GM21528 (cell line): ENCODE measurements around the gene PAFAH1B1.

ENCODE experiments used
- ATAC-seq: cut with Tn5 transposase; IDR thresholded peaks from one replicate; pipeline ENCODE4 v1.9.1; 2021; ENCODE audit warnings: mild to moderate bottlenecking, moderate library complexity; ENCODE audit not compliant: unreplicated experiment, low FRiP score

The PAFAH1B1 gene

DNA sequence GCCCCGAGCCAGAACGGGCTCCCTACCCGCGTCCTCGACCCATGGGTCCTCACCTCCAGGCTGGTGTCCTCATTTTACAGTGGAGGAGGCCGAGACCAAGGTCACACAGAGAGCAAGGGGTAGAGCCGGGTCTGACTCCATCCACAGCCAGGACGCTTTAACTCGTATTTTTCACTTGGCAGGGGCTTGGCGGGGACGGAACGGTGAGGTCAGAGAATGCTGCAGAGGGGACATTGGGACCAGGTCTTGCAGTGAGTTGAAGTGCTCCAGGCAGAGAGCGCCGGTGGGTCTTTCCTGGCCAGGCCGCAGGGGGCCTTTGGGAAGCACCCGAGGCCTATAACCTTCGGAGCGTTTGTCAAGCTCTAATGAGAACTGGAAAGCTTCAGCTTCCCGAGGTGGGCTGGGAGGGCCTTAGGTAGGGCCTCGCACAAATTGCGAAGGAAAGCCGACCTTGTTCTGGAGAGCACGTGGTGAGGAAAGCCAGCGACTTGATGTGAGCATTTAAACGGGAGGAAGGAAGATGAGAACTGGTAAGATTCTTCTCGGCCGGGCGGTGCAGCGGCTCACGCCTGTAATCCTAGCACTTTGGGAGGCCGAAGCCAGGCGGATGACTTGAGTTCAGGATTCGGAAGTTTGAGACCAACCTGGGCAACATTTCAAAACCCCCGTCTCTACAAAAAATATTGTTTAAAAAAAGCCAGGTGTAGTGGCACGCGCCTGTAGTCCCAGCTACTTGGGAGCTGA, 119.0 kb downstream of the PAFAH1B1 start:
- no peak for ATAC-seq

DNA sequence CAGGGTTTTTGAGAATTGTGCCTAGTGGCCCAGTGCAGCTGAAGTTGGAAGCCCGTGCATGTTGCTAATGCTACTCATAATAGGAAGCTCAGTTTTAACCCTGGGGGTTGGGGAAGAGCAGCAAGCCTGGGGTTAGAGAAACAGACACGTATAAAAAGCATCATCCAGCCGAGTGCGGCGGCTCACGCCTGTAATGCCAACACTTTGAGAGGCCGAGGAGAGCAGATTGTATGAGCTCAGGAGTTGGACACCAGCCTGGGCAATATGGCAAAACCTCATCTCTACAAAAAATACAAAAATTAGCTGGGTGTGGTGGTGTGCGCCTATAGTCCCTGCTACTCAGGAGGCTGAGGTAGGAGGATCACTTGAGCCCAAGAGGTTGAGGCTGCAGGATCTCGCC, 120.4 kb downstream of the PAFAH1B1 start:
- ATAC-seq: no peak

DNA sequence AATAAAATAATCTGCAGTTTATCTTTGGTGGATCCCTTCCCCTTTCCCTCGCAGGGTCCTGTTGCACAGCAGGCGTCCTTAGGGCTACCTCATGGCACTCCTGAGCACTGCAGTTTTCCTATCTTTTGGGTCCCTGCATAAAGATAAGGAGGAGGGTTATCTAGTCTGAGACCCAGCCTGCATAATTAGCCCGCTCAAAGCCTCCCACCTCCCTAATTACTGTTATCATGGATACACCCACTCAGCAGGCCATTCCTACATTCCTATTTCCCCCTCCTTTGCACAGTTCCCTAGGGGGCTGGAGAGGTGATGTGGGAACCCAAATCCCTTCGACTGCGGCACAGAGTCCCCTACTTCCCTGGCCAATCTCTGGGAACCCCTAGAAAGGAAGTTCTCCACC, 123.2 kb downstream of the PAFAH1B1 start:
- no peak for ATAC-seq

DNA sequence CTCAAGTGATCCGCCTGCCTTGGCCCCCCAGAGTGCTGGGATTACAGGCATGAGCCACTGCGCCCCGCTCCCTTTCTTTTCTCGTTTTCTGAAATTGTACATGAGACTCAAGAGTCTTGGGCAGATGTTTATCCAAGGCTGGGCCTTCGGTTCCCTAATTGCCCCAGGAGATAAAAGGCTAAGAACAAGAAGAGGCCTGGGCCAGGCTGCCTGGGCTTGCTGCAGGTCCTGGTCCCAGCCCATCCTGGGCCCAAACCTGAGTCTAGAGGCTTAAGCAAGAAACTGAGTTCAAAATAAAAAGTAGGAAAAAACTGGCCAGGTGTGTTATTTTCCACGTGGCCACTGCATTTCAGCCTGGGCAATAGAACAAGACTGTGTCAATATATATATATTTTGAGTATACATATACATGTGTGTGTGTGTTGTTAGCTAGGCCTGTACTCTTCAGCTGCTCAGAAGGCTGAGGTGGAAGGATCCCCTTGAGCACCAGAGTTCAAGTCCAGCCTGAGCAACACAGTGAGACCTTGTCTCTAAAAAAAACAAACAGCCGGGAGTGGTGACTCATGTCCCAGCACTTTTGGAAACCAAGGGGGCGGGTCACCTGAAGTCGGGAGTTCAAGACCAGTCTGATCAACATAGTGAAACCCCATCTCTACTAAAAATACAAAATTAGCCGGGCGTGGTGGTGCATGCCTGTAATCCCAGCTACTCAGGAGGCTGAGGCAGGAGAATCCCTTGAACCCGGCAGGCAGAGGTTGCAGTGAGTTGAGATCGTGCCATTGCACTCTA, 124.9 kb downstream of the PAFAH1B1 start:
- ATAC-seq: no peak

DNA sequence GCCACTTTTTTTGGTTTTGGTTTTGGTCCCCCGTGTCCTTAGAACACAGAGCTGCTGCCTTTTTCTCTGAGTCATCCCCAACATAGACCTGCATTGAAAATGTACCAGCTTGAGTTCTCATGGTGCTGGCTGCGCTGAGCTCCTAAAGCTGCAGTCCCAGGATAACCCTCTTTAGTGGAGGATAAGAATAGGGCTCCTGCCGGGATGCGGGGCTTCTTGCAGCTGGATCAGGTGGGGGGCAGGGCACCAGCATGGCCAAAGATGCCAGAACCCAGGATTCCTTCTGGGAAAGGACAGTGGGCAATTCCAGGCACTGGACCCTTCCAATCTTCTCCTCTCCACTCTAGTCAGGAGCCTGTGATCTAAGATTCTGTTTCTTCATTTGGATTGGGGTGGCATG, 126.4 kb downstream of the PAFAH1B1 start:
- ATAC-seq: no peak

DNA sequence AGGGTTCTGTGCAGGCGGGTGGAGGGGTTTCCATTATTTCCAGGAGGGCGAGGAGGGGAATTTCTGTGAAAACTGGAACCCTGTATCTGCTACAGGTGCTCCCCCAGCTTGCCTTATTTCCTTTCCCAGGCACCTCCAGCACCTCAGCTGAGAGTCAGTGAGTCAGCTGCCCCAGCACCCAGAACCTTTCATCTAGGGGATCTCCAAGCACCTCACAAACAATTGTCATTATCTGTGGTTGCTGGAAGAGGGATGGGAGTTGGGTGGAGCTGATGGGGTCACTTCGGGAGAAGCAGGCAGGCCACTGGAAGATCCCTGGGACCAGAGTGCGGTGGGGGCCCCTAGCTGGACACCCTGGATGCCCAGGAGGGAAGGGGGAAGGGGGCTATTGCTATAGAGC, 128.1 kb downstream of the PAFAH1B1 start:
- ATAC-seq: no peak

DNA sequence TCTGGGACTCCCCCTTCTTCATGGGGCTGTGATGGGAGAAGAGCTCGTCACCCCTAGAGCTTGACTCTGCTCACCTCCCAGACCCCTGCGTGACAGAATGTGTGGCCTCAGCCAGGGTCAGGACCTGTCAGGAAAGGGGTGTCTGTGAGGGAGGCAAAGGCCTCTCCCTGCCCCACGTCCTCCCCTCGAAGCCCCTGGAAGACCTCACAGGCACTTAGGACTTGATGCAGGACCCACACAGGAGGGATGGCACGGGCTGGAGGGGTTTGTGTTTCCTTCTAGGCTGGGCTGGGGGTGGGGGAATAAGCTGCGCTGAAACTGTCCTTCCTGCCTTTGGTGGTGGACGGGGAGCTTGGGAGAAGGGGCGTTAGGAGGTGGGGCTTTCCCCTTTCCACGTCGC, 129.2 kb downstream of the PAFAH1B1 start:
- no peak for ATAC-seq

DNA sequence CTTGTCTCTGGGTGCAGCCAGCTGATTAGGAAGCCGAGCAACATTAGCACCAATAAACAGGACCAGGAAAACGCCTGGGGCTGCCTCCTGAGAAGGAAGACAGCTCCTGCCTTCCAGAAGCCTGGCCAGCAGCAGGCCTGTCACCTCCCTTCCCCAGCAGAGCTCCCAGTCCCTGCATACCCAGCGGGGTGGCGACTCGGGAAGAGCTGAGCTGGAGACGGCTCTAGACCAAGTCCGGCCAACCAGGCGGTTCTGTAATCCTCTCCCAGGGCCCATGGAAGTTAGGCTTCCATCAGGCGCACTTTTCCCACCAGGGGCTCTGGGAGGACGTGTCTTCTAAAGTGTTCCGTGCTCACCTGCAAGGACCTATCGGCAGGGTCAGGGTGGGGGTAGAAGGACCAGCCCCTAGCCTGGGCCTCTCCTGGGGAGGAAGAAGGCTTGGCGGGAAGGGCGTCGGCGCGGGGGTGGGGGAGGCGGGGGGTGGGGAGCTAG, 130.1 kb downstream of the PAFAH1B1 start:
- no peak for ATAC-seq

DNA sequence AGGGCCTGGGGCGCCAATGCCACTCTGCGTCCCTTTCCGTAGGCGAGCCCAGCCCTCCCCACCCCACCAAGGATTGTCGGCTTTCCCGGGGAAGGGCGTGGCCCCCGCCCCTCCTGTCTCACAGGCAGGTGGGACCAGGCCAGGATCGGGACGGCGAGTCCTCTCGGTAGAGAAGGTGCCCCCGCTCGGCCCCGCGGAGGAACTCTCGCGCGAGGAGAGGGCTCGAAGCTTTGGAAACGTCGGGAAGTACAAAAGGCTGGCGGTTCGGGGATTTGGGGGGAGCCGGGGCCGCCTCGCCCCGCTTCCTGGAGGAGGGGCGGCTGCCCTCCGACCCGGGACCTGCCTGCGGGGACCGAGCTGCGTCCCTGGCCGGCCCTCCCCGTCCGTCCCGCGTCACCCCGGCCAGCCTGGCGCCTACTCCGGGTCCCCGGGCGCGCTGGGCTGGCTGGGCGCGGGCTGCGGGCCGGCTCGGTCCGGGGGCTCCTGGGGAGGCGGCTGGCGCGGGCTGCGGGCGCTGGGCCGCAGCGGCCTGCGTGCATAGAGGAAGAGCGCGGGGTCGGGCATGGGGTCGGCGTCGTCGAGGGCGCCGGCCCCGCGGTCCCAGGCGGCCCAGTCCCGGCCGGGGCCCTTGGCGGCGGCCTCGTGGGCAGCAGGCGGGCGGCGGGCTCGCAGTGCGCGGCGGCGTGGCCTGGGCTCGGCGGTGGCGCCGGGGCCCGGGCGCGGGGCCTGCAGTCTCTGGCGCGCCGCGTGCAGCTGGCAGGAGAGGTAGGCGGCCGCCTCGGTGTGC, 130.7 kb downstream of the PAFAH1B1 start:
- no peak for ATAC-seq

DNA sequence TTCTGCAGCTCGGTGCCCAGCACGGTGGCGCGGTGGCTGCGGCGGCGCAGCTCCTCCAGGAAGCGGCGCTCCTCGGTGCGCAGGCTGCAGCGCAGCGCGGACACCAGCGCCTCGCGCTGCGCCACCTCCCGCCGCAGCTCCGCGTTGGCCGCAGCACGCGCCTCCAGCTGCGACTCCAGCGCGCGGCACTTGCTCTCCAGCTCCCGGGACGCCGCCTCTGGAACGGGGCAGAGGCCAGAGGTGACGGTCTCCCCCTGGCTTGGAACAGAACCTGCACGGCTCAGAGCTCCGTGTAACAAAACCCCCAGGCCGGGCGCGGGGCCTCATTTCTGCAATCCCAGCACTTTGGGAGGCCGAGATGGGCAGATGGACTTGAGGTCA, 131.3 kb downstream of the PAFAH1B1 start:
- ATAC-seq: no peak

DNA sequence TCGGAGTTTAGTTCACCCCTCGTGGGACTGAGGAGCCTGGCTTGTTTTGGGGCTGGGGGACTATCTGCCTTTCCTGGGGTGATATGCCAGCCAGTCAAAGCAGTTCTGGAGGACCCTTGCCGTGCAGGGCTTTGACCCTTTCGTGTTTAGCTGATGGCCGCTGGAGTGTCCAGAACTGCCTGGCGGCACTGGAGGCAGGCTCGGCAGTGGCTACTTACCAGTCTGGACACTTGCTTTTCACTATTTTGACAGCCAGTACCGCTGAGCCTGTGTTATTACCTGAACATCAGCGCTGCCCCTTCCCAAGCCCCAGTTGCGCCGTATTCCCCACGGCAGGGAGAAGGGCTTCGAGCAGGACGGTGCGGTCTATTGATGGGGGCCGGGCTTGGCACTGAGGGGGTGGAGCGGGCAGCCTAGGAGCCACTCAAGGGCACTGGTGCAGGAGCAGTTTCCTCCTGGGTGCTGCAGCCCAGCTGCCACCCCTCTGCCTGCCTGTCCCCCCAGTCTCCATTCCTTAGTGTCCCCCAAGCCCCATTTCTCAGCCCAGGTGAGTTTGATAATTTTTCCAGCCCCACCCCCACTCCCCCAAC, 137.4 kb downstream of the PAFAH1B1 start:
- no peak for ATAC-seq

DNA sequence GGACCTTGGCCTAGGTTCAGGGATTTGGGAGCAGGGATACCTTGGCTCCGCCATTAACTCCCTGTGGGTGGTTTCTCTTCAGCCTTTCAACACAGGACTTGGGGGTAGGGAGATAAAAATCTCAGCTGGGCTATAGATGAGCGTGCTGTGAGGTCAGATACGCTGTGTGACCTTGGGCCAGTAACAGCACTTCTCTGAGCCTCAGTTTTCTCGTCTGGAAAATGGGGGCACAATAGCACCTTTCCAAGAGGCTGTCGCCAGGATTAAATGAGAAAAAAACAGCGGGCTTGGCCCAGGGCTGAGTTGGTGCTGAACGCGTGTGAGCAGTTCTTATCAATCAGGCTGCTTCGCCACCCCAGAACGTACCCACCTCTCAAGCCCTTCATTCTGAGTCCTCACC, 138.4 kb downstream of the PAFAH1B1 start:
- no peak for ATAC-seq

DNA sequence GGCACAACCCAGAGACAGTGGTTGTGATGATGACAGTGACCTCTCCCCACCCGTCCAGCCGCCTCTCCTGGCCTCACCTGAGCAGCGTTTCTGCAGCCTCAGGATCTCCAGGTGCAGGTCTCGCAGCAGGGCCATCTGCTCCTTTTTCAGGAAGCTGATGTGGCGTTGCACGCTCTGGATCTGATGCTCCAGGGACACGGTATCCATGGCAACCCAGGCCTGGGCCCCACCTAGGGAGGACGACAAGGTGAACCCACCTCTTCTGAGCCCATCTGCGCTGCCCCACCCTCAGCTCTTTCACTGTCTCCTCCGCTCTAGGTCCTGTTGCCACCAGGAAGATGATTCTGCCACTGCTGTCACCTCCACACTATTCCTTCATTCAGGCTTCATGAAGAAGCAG, 141.5 kb downstream of the PAFAH1B1 start:
- no peak for ATAC-seq
